HEK293 (cell line): ENCODE data around the gene HEATR9.
A peak's percentile ranks its signal among the peaks of the same experiment; 100 is the strongest.

Experiments used
- CTCF ChIP-seq: fragments of 450-650 bp; formaldehyde crosslinking; IDR thresholded peaks from 2 replicates; pipeline ENCODE4 v1.5.1; 2016; ENCODE audit warnings: missing biosample characterization, missing genetic modification characterization
- HOXD13 ChIP-seq: sonication (generic); formaldehyde crosslinking; IDR thresholded peaks from 2 replicates; pipeline ENCODE4 v1.8.0; 2022; ENCODE audit warnings: missing genetic modification reagents, borderline replicate concordance
- PATZ1 ChIP-seq: fragments of 450-650 bp; formaldehyde crosslinking; IDR thresholded peaks from 2 replicates; pipeline ENCODE4 v1.5.1; 2016; ENCODE audit warnings: missing biosample characterization, missing genetic modification characterization
- PRDM10 ChIP-seq: fragments of 450-650 bp; formaldehyde crosslinking; IDR thresholded peaks from 2 replicates; pipeline ENCODE4 v1.5.1; 2016; ENCODE audit warnings: missing biosample characterization, missing genetic modification characterization
- PRDM4 ChIP-seq: fragments of 450-650 bp; formaldehyde crosslinking; IDR thresholded peaks from 2 replicates; pipeline ENCODE4 v1.5.1; 2017; ENCODE audit warnings: missing biosample characterization, missing genetic modification characterization
- REST ChIP-seq: fragments of 450-650 bp; formaldehyde crosslinking; IDR thresholded peaks from 2 replicates; pipeline ENCODE4 v1.5.1; 2016; ENCODE audit warnings: missing biosample characterization, missing genetic modification characterization
- ZBTB44 ChIP-seq: fragments of 450-650 bp; IDR thresholded peaks from 2 replicates; pipeline ENCODE4 v1.5.1; 2018; ENCODE audit warnings: missing biosample characterization, mild to moderate bottlenecking, missing genetic modification characterization
- ZBTB7A ChIP-seq: fragments of 450-650 bp; formaldehyde crosslinking; IDR thresholded peaks from 2 replicates; pipeline ENCODE4 v1.5.1; 2016; ENCODE audit warnings: low read depth, missing biosample characterization, missing genetic modification characterization
- ZFP37 ChIP-seq: fragments of 450-650 bp; formaldehyde crosslinking; IDR thresholded peaks from 2 replicates; pipeline ENCODE4 v1.5.1; 2016; ENCODE audit warnings: missing biosample characterization, missing genetic modification characterization
- ZFP41 ChIP-seq: fragments of 450-650 bp; formaldehyde crosslinking; IDR thresholded peaks from 2 replicates; pipeline ENCODE4 v1.5.1; 2016; ENCODE audit warnings: missing biosample characterization, missing genetic modification characterization, borderline replicate concordance
- ZNF121 ChIP-seq: fragments of 450-650 bp; formaldehyde crosslinking; IDR thresholded peaks from 2 replicates; pipeline ENCODE4 v1.5.1; 2016; ENCODE audit warnings: missing biosample characterization, missing genetic modification characterization
- ZNF24 ChIP-seq: fragments of 450-650 bp; formaldehyde crosslinking; IDR thresholded peaks from 2 replicates; pipeline ENCODE4 v1.5.1; 2016; ENCODE audit warnings: missing biosample characterization, missing genetic modification characterization
- ZNF354C ChIP-seq: fragments of 450-650 bp; formaldehyde crosslinking; IDR thresholded peaks from 2 replicates; pipeline ENCODE4 v1.5.1; 2016; ENCODE audit warnings: missing biosample characterization, missing genetic modification characterization, low read depth, borderline replicate concordance
- ZNF747 ChIP-seq: fragments of 450-650 bp; formaldehyde crosslinking; IDR thresholded peaks from 2 replicates; pipeline ENCODE4 v1.5.1; 2016; ENCODE audit warnings: missing biosample characterization, missing genetic modification characterization

GRCh38 chr17:35903451-35903850 is 34.8 kb upstream of the HEATR9 start:
- TF ChIP-seq ZNF354C (tag by site-specific recombination), result 0 out of 2 replicates have a peak, but pooled peaks have one; percentile 38
- no peak for TF ChIP-seq CTCF (tag by site-specific recombination)
- no peak for TF ChIP-seq ZBTB7A
- no peak for TF ChIP-seq ZNF24 (tag by site-specific recombination)
- TF ChIP-seq ZNF747 (tag by site-specific recombination), result no peak
- TF ChIP-seq PATZ1 (tag by site-specific recombination), result no peak
- no peak for TF ChIP-seq ZNF121 (tag by site-specific recombination)
- TF ChIP-seq PRDM4, result no peak
- no peak for TF ChIP-seq ZBTB44 (tag by site-specific recombination)
- no peak for TF ChIP-seq HOXD13
- peak; percentile 67 for TF ChIP-seq REST (tag by site-specific recombination)
- no peak for TF ChIP-seq PRDM10 (tag by site-specific recombination)
- no peak for TF ChIP-seq ZFP37 (tag by site-specific recombination)
- TF ChIP-seq ZFP41 (tag by site-specific recombination), result no peak
